ENCODE measurements around the gene APOA1.
A peak's percentile ranks its signal among the peaks of the same experiment; 100 is the strongest.

Gene APOA1

DNA sequence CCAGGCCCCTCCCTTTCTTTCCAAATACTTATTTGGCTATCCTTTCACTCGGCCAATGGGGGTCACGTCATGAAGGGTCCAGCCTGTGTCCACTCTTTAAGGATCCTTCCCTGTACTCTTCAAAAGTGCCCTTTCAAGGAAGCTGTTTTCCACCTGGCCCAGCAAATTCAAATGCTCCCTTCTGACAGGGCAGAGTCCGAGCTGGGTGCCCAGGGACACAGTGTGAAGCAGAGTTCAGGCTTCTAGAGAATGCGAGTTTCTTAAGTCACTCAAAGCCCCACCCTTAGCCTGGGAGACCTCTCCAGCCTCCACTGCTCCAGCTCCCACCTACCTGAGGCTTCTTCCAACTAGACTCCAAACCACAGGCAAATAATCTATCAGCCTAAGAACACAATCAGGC lies 5.5 kb upstream of the APOA1 start:
- TF ChIP-seq, protein P1, sequence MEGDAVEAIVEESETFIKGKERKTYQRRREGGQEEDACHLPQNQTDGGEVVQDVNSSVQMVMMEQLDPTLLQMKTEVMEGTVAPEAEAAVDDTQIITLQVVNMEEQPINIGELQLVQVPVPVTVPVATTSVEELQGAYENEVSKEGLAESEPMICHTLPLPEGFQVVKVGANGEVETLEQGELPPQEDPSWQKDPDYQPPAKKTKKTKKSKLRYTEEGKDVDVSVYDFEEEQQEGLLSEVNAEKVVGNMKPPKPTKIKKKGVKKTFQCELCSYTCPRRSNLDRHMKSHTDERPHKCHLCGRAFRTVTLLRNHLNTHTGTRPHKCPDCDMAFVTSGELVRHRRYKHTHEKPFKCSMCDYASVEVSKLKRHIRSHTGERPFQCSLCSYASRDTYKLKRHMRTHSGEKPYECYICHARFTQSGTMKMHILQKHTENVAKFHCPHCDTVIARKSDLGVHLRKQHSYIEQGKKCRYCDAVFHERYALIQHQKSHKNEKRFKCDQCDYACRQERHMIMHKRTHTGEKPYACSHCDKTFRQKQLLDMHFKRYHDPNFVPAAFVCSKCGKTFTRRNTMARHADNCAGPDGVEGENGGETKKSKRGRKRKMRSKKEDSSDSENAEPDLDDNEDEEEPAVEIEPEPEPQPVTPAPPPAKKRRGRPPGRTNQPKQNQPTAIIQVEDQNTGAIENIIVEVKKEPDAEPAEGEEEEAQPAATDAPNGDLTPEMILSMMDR (IDR thresholded peaks at IDR 0.05) = no peak
- H3K27ac ChIP-seq = no peak overlapping the region
- peak; percentile 56 for DNase-seq (ENCODE audit: low spot score)

DNA sequence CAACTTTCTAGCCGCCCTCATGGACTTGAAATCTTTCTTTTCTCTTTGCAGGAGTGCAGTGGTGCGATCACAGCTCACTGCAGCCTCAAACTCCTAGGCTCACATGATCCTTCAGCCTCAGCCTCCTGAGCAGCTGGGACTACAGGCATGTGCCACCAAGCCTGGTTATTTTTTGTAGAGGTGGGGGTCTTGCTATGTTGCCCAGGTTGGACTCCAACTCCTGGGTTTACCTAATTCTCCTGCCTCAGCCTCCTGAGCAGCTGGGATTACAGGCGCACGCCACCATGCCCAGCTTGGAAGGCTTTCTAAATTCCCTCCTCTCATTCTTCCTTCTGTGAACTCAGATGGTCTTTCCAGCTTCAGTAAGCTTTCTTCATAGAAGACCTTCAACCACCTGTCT lies 4.7 kb upstream of the APOA1 start:
- Histone ChIP-seq H3K27ac (no peak overlapping the region), H3K4me3 (no peak overlapping the region)
- DNase-seq (ENCODE audit: low spot score) = no peak
- TF ChIP-seq, protein P1 (IDR thresholded peaks at IDR 0.05) = no peak

More for the DNA sequence above, 5.5 kb upstream of the APOA1 start:
- H3K4me3 ChIP-seq = no peak overlapping the region

DNA sequence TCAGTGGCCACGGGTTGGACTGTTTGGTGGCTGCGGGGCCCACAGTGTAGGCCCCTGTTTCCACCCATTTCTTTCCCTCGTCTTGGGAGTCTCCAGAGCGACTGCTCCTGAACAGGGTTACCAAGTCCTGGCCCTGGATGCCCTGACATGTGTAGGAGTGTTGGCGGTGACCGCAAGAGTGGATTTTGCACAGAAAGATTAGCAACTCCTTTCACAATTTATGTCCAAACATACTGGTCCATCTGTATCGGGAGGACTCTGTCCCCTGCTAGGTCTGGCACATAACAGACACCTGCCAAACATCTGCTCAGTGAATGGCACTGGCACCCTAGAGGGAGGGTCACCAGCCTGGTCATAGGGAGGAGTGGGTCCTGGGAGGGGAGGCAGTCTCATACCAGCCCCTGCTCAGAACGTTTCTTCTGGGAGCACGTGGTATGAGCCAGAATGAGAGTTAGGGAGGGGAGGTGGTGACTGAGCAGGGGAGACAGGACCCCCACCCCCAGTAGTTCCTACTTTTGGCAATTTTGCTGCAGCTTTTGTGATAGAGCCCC lies 3.4 kb upstream of the APOA1 start:
- no peak overlapping the region for H3K4me3 ChIP-seq
- TF ChIP-seq, protein P1 (IDR thresholded peaks at IDR 0.05) = no peak
- no peak for DNase-seq (ENCODE audit: low spot score)
- no peak overlapping the region for H3K27ac ChIP-seq

DNA sequence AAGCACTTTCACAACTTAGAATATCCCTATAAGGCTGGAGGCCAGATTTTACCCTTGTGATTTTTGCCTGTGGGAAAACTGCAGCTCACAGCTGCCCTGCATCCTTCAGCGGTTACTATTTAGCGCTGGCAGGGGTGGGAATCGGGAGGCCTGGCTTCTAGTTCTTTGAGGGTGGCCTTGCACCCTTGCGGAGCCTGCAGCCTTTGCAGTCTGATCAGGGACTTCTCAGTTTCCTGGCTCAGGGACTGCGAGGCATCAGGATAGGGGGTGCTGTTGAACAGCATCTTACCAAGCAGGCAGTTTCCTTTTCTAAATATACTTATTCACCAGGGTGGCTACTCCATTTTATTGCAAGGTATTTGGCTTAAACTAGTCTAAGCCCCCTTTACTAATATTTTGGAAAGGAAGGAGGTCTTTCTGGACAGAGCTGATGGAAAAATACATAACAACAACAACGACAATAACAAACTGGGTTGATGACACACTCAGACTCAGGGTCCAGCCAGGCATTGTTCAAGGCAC lies 2.9 kb upstream of the APOA1 start:
- Histone ChIP-seq H3K27ac (no peak overlapping the region), H3K4me3 (no peak overlapping the region)
- DNase-seq (ENCODE audit: low spot score) = no peak
- TF ChIP-seq, protein P1 (IDR thresholded peaks at IDR 0.05) = no peak

DNA sequence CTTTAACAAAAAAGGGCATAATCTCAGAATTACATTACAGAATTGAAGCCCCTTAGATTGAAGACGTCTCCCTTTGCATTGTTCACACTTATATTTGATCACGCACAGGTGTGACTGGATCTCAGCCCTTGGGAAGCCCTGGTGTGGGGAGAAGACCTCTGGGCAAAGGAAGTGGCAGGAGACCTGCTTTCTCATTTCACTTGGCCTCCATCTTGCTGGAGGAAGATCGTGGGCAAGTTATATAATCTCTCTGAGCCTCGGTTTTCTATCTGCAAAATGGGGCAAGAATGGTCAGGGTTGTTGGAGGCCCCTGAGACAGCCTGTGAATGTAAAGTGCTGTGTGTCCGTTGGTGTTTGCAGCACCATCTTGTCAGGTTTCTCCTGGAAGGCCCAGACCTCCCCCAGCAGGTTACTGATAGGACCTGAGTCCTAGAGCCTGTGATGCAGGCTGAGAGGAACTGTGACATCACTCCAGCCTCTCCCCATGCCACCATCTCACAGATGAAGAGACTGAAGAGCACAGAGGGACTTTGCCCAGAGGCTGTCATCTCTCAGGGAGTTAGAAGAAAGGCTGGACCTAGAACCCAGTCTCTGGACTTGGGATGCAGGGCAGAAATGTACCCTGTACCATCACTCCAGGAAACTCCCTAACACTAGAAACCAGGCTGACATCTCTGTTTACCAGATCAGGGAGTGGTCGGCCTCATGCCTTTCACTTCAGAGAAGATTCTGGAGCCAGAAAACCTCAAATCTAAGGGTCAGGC lies 1.1 kb upstream of the APOA1 start:
- Histone ChIP-seq H3K27ac (no peak overlapping the region), H3K4me3 (no peak overlapping the region)
- TF ChIP-seq, protein P1 (IDR thresholded peaks at IDR 0.05) = no peak
- DNase-seq (ENCODE audit: low spot score) = no peak

DNA sequence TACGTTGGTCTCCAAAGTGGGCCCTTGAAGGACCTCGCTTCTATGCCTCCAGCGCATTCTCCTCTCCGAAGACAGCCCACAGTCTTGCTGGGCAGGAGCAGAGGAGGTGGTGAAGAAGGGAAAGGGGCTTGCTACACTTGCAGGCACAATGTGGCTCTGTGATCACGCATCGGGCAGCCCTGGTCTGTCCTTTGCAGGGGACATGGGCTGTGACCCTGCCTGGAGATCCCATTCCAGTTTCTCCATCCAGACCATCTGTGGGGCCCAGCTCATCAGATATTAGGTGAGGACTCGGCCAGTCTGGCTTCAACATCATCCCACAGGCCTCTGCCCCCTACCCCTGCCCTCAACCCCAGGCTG lies 810 bp downstream of the APOA1 start:
- TF ChIP-seq, protein P1 (IDR thresholded peaks at IDR 0.05) = no peak
- Histone ChIP-seq H3K4me3 (no peak overlapping the region), H3K27ac (no peak overlapping the region)
- no peak for DNase-seq (ENCODE audit: low spot score)

Measured in coronary artery (tissue), 2 donors.